ENCODE data around the gene ADM5.

Gene ADM5

GRCh38 chr19:49680421-49681351 lies 8.7 kb upstream of the ADM5 start:
- Histone ChIP-seq H3K27ac (ENCODE audit: insufficient read depth in 1 of 2, low read depth in 1 of 2, low read length in 2 of 2, poor library complexity in 1 of 2, severe bottlenecking in 2 of 2) (peak overlapping the region in 1 of 2 experiments; percentile 71), H3K4me1 (ENCODE audit: control extremely low read depth in 1 of 4, control insufficient read depth in 4 of 4, insufficient read depth in 4 of 4, low read length in 3 of 4) (peaks cover 4 to 34% (median 33%) of the 10 kb centered on the region in 4 experiments), H3K27me3 (replicated peaks in 2 of 5; ENCODE audit: control insufficient read depth in 4 of 5, insufficient read depth in 5 of 5, low read length in 4 of 5) (no peaks in the 10 kb centered on the region), H3K4me3 (ENCODE audit: control insufficient read depth in 1 of 7, extremely low read depth in 1 of 7, insufficient read depth in 4 of 7, low read depth in 2 of 7, low read length in 6 of 7) (no peak overlapping the region), H3K9me3 (ENCODE audit: control extremely low read depth in 1 of 5, control insufficient read depth in 4 of 5, insufficient read depth in 2 of 5, low read depth in 1 of 5, low read length in 4 of 5) (no peaks in the 10 kb centered on the region), H3K36me3 (ENCODE audit: control insufficient read depth in 4 of 4, insufficient read depth in 4 of 4, low read length in 3 of 4) (peaks cover 9 to 42% (median 28%) of the 10 kb centered on the region in 4 experiments)
- CTCF ChIA-PET, result interaction anchor here (0.5 to 1.6 kb wide), 12 partner anchors 9 to 288 kb away, joined by 3 to 6 read pairs (median 3); partner anchors contain the start of genes ADM5 and CPT1C
- POLR2A ChIA-PET, result no interaction called here
- 43% methylated on average over 37 of the region's 40 CpGs for WGBS (ENCODE audit: insufficient coverage)
- DNase-seq, result peak; percentile 82 to 92 (median 86)

GRCh38 chr19:49681830-49682229 lies 7.6 kb upstream of the ADM5 start:
- no peak for DNase-seq
- H3K4me1 ChIP-seq (ENCODE audit: control extremely low read depth in 1 of 4, control insufficient read depth in 4 of 4, insufficient read depth in 4 of 4, low read length in 3 of 4), result peaks cover 4 to 29% (median 29%) of the 10 kb centered on the region in 4 experiments
- no peaks in the 10 kb centered on the region for H3K9me3 ChIP-seq (ENCODE audit: control extremely low read depth in 1 of 5, control insufficient read depth in 4 of 5, insufficient read depth in 2 of 5, low read depth in 1 of 5, low read length in 4 of 5)
- ChIA-PET POLR2A (no interaction called here), CTCF (interaction anchor here (0.5 to 1.3 kb wide), 4 partner anchors 9 to 289 kb away, joined by 3 to 6 read pairs (median 4); partner anchors contain the start of genes CPT1C and TSKS)
- peaks cover 9 to 51% (median 33%) of the 10 kb centered on the region in 4 experiments for H3K36me3 ChIP-seq (ENCODE audit: control insufficient read depth in 4 of 4, insufficient read depth in 4 of 4, low read length in 3 of 4)
- WGBS (ENCODE audit: insufficient coverage), result 99% methylated on average over 16 of the region's 19 CpGs
- no peak overlapping the region for H3K4me3 ChIP-seq (ENCODE audit: control insufficient read depth in 1 of 7, extremely low read depth in 1 of 7, insufficient read depth in 4 of 7, low read depth in 2 of 7, low read length in 6 of 7)
- no peak overlapping the region for H3K27ac ChIP-seq (ENCODE audit: insufficient read depth in 1 of 2, low read depth in 1 of 2, low read length in 2 of 2, poor library complexity in 1 of 2, severe bottlenecking in 2 of 2)
- H3K27me3 ChIP-seq (replicated peaks in 2 of 5; ENCODE audit: control insufficient read depth in 4 of 5, insufficient read depth in 5 of 5, low read length in 4 of 5), result no peaks in the 10 kb centered on the region

- POLR2A ChIA-PET, result no interaction called here
- 99% methylated on average over 8 of the region's 8 CpGs for WGBS (ENCODE audit: insufficient coverage)
Measured at GRCh38 chr19:49682274-49682673, 7.1 kb upstream of the ADM5 start.

DNA sequence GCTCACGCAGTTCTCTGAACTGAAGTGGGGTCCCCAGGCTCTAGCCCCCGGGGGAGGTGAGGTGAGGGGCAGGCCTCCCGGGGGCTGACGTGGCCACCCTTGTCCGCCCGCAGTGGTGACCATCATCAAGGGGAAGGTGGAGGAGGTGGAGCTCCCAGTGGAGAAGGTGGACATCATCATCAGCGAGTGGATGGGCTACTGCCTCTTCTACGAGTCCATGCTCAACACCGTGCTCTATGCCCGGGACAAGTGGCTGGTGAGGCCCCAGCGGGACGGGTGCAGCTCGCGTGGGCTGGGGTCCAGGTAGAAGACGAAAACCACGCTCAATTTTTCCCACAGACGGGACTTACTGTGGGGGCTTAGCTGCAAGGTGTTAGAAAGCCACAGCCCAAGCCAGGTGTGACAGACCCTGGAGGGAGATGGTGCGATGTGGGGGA lies 5.6 kb upstream of the ADM5 start:
- no peaks in the 10 kb centered on the region for H3K27me3 ChIP-seq (replicated peaks in 2 of 5; ENCODE audit: control insufficient read depth in 4 of 5, insufficient read depth in 5 of 5, low read length in 4 of 5)
- H3K36me3 ChIP-seq (ENCODE audit: control insufficient read depth in 4 of 4, insufficient read depth in 4 of 4, low read length in 3 of 4), result peaks cover 9 to 70% (median 41%) of the 10 kb centered on the region in 4 experiments
- no peak overlapping the region for H3K4me3 ChIP-seq (ENCODE audit: control insufficient read depth in 1 of 7, extremely low read depth in 1 of 7, insufficient read depth in 4 of 7, low read depth in 2 of 7, low read length in 6 of 7)
- no peak overlapping the region for H3K27ac ChIP-seq (ENCODE audit: insufficient read depth in 1 of 2, low read depth in 1 of 2, low read length in 2 of 2, poor library complexity in 1 of 2, severe bottlenecking in 2 of 2)
- 98% methylated on average over 14 of the region's 18 CpGs for WGBS (ENCODE audit: insufficient coverage)
- peaks cover 0 to 38% (median 32%) of the 10 kb centered on the region in 4 experiments for H3K4me1 ChIP-seq (ENCODE audit: control extremely low read depth in 1 of 4, control insufficient read depth in 4 of 4, insufficient read depth in 4 of 4, low read length in 3 of 4)
- ChIA-PET POLR2A (interaction anchor here (1.2 kb wide), 1 partner anchor 83 kb away, joined by 3 read pairs; the partner anchor contains the start of gene AP2A1), CTCF (no interaction called here)
- no peaks in the 10 kb centered on the region for H3K9me3 ChIP-seq (ENCODE audit: control extremely low read depth in 1 of 5, control insufficient read depth in 4 of 5, insufficient read depth in 2 of 5, low read depth in 1 of 5, low read length in 4 of 5)
- no peak for DNase-seq

More at GRCh38 chr19:49682274-49682673, 7.1 kb upstream of the ADM5 start:
- DNase-seq, result no peak
- Histone ChIP-seq H3K27me3 (replicated peaks in 2 of 5; ENCODE audit: control insufficient read depth in 4 of 5, insufficient read depth in 5 of 5, low read length in 4 of 5) (no peaks in the 10 kb centered on the region), H3K27ac (ENCODE audit: insufficient read depth in 1 of 2, low read depth in 1 of 2, low read length in 2 of 2, poor library complexity in 1 of 2, severe bottlenecking in 2 of 2) (no peak overlapping the region), H3K4me3 (ENCODE audit: control insufficient read depth in 1 of 7, extremely low read depth in 1 of 7, insufficient read depth in 4 of 7, low read depth in 2 of 7, low read length in 6 of 7) (no peak overlapping the region), H3K36me3 (ENCODE audit: control insufficient read depth in 4 of 4, insufficient read depth in 4 of 4, low read length in 3 of 4) (peaks cover 9 to 56% (median 35%) of the 10 kb centered on the region in 4 experiments), H3K9me3 (ENCODE audit: control extremely low read depth in 1 of 5, control insufficient read depth in 4 of 5, insufficient read depth in 2 of 5, low read depth in 1 of 5, low read length in 4 of 5) (no peaks in the 10 kb centered on the region), H3K4me1 (ENCODE audit: control extremely low read depth in 1 of 4, control insufficient read depth in 4 of 4, insufficient read depth in 4 of 4, low read length in 3 of 4) (peaks cover 4 to 33% (median 32%) of the 10 kb centered on the region in 4 experiments)
- CTCF ChIA-PET, result interaction anchor here (1.0 kb wide), 1 partner anchor 81 kb away, joined by 3 read pairs; the partner anchor contains the start of gene TSKS

- peaks cover 9 to 75% (median 43%) of the 10 kb centered on the region in 4 experiments for H3K36me3 ChIP-seq (ENCODE audit: control insufficient read depth in 4 of 4, insufficient read depth in 4 of 4, low read length in 3 of 4)
- CTCF ChIA-PET, result interaction anchor here (0.8 to 1.4 kb wide), 3 partner anchors 11 to 77 kb away, joined by 3 to 4 read pairs (median 4); no protein-coding TSS in a partner anchor
Measured at GRCh38 chr19:49684251-49684982, 5.0 kb upstream of the ADM5 start.

DNA sequence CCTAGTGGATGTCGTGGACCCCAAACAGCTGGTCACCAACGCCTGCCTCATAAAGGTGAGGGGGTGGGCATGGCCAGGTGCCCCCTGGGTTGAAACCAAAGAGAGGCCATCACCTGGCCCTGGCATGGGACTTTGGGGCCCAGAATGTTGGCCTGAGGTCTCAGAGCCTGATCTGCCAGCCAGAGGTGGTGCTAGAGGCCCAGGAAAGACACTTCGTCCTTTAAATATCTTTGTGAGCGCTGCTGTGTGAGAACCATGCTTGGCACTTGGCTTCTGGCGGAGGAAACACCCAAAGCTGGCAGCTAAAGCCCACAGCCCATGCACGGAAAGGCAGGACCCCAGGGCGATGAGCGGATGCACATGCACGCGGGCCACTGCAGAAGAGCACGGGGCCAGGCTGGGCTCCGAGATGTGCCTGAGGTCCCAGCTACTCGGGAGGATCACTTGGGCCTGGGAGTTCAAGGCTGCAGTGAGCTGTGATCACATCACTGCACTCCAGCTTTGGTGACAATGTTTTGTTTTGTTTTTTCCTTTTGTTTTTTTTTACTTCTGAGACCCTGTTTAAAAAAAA lies 4.3 kb upstream of the ADM5 start:
- CTCF ChIA-PET, result interaction anchor here (0.6 to 1.4 kb wide), 5 partner anchors 12 to 125 kb away, joined by 3 to 4 read pairs (median 3); no protein-coding TSS in a partner anchor
- no peak overlapping the region for H3K4me3 ChIP-seq (ENCODE audit: control insufficient read depth in 1 of 7, extremely low read depth in 1 of 7, insufficient read depth in 4 of 7, low read depth in 2 of 7, low read length in 6 of 7)
- WGBS (ENCODE audit: insufficient coverage), result 97% methylated on average over 12 of the region's 13 CpGs
- H3K27ac ChIP-seq (ENCODE audit: insufficient read depth in 1 of 2, low read depth in 1 of 2, low read length in 2 of 2, poor library complexity in 1 of 2, severe bottlenecking in 2 of 2), result no peak overlapping the region
- H3K36me3 ChIP-seq (ENCODE audit: control insufficient read depth in 4 of 4, insufficient read depth in 4 of 4, low read length in 3 of 4), result peaks cover 9 to 79% (median 43%) of the 10 kb centered on the region in 4 experiments
- peaks cover 0 to 40% (median 27%) of the 10 kb centered on the region in 4 experiments for H3K4me1 ChIP-seq (ENCODE audit: control extremely low read depth in 1 of 4, control insufficient read depth in 4 of 4, insufficient read depth in 4 of 4, low read length in 3 of 4)
- DNase-seq, result no peak
- peaks cover 0 to 12% (median 6%) of the 10 kb centered on the region in 5 experiments for H3K27me3 ChIP-seq (replicated peaks in 2 of 5; ENCODE audit: control insufficient read depth in 4 of 5, insufficient read depth in 5 of 5, low read length in 4 of 5)
- H3K9me3 ChIP-seq (ENCODE audit: control extremely low read depth in 1 of 5, control insufficient read depth in 4 of 5, insufficient read depth in 2 of 5, low read depth in 1 of 5, low read length in 4 of 5), result no peaks in the 10 kb centered on the region
- POLR2A ChIA-PET, result interaction anchor here (0.6 kb wide), 1 partner anchor 113 kb away, joined by 6 read pairs; no protein-coding TSS in a partner anchor

More at GRCh38 chr19:49684251-49684982, 5.0 kb upstream of the ADM5 start:
- POLR2A ChIA-PET, result interaction anchor here (1.2 kb wide), 1 partner anchor 82 kb away, joined by 3 read pairs; the partner anchor contains the start of gene AP2A1
- H3K9me3 ChIP-seq (ENCODE audit: control extremely low read depth in 1 of 5, control insufficient read depth in 4 of 5, insufficient read depth in 2 of 5, low read depth in 1 of 5, low read length in 4 of 5), result no peaks in the 10 kb centered on the region
- H3K4me1 ChIP-seq (ENCODE audit: control extremely low read depth in 1 of 4, control insufficient read depth in 4 of 4, insufficient read depth in 4 of 4, low read length in 3 of 4), result peaks cover 0 to 40% (median 30%) of the 10 kb centered on the region in 4 experiments
- H3K27ac ChIP-seq (ENCODE audit: insufficient read depth in 1 of 2, low read depth in 1 of 2, low read length in 2 of 2, poor library complexity in 1 of 2, severe bottlenecking in 2 of 2), result no peak overlapping the region
- peaks cover 0 to 5% (median under 1%) of the 10 kb centered on the region in 5 experiments for H3K27me3 ChIP-seq (replicated peaks in 2 of 5; ENCODE audit: control insufficient read depth in 4 of 5, insufficient read depth in 5 of 5, low read length in 4 of 5)
- WGBS (ENCODE audit: insufficient coverage), result 92% methylated on average over 32 of the region's 35 CpGs
- no peak for DNase-seq
- no peak overlapping the region for H3K4me3 ChIP-seq (ENCODE audit: control insufficient read depth in 1 of 7, extremely low read depth in 1 of 7, insufficient read depth in 4 of 7, low read depth in 2 of 7, low read length in 6 of 7)

Measured in common myeloid progenitor, CD34-positive (primary cell).